ACC112 (cell line): Measurements from ENCODE around the gene ANKRD6.

ENCODE experiments used
- H2AFZ ChIP-seq: fragments of 200-600 bp; sonication (generic); one replicate; pipeline ENCODE4 v1.6.0; 2017; ENCODE audit warnings: antibody characterized with exemption, low read length; ENCODE audit not compliant: unreplicated experiment
- H3K27ac ChIP-seq: fragments of 200-600 bp; sonication (generic); 2 replicates; pipeline ENCODE4 v1.5.1; 2014; ENCODE audit warnings: low read depth, mild to moderate bottlenecking, antibody characterized with exemption, low read length, moderate library complexity
- H3K27me3 ChIP-seq: fragments of 200-600 bp; sonication (generic); 2 replicates; pipeline ENCODE4 v1.6.1; 2014; ENCODE audit warnings: mild to moderate bottlenecking, antibody characterized with exemption, low read length, moderate library complexity, mixed read lengths; ENCODE audit not compliant: insufficient read depth
- H3K36me3 ChIP-seq: fragments of 200-600 bp; sonication (generic); 2 replicates; pipeline ENCODE4 v1.6.1; 2016; ENCODE audit warnings: mild to moderate bottlenecking, antibody characterized with exemption, low read length, moderate library complexity, mixed read lengths; ENCODE audit not compliant: insufficient read depth
- H3K4me1 ChIP-seq: fragments of 200-600 bp; sonication (generic); one replicate; pipeline ENCODE4 v1.6.1; 2016; ENCODE audit warnings: low read length, mixed read lengths; ENCODE audit not compliant: insufficient read depth, unreplicated experiment, control insufficient read depth
- H3K4me3 ChIP-seq: fragments of 200-600 bp; sonication (generic); 2 replicates; pipeline ENCODE4 v1.5.1; 2014; ENCODE audit warnings: mild to moderate bottlenecking, low read depth, low read length
- H3K79me2 ChIP-seq: fragments of 200-600 bp; sonication (generic); one replicate; pipeline ENCODE4 v1.6.0; 2016; ENCODE audit warnings: low read length; ENCODE audit not compliant: control insufficient read depth, unreplicated experiment, insufficient read depth

Gene ANKRD6

DNA sequence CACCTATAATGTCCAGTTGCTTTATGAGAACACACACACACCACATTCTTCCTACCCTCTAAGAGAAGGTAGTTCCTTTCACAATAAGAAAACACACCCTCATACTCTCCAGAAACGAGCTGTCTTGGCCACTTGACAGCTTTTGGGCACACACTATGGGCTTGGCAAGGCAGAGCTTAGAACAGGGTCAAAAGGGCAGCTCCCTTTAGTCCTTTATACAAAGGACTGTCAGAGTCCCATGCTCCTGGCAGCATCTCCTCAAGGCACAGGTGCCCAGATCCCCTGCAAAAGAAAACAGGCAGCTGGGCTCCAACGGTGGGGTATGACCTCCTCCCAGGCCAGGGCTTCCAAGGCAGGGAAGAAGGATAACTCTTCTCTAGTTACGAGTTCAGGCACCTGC, 210.5 kb downstream of the ANKRD6 start:
- no peak overlapping the region for H3K4me3 ChIP-seq
- H3K79me2 ChIP-seq: peaks cover 3% of the 10 kb centered on the region
- peaks cover 5% of the 10 kb centered on the region; the same call in 1 of the 2 replicates for H3K36me3 ChIP-seq
- peaks cover 8% of the 10 kb centered on the region for H3K4me1 ChIP-seq
- H2AFZ ChIP-seq: no peak overlapping the region
- no peaks in the 10 kb centered on the region for H3K27me3 ChIP-seq
- no peak overlapping the region for H3K27ac ChIP-seq

DNA sequence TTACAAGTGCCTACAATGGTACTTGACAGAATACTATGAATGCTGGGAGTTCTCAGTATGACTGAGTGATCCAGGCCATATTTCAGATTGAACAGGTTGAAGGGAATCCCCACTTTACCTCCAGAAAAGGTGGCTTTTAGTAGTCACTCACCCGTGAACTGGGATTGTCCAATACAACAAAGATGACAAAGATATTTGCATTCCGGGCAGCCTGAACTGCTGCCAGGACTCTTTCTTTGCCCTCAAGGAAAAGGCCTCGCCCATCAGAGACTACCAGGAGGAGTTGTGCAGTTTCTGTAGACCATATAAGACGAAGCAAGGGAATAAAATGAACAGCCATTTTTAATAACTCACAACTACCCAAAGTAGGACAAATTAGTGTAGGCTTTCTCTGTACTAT, 211.9 kb downstream of the ANKRD6 start:
- Histone ChIP-seq H3K36me3 (peaks cover 5% of the 10 kb centered on the region; the same call in 1 of the 2 replicates), H3K27me3 (no peaks in the 10 kb centered on the region), H3K4me3 (no peak overlapping the region)

DNA sequence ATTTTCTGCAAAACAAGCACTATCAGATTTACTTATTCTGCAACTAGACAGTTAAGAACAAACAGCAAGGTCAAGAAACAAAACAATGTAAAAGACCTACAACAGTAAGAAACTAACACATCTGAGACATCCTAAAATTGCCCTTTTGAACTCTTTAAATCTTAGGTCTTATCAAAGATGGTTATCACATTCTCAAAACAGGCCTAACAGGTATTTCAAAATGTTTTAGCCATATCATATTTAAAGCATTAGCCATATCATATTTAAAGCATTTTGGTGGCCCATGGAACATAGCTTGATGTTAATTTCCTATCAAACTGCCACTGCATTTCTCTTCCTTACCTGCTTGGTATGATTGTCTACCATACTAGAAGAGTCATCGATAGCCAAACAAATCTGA, 216.7 kb downstream of the ANKRD6 start:
- no peaks in the 10 kb centered on the region for H3K27me3 ChIP-seq
- no peak overlapping the region for H2AFZ ChIP-seq
- H3K27ac ChIP-seq: no peak overlapping the region
- peaks cover 5% of the 10 kb centered on the region; the same call in 1 of the 2 replicates for H3K36me3 ChIP-seq
- no peak overlapping the region for H3K4me3 ChIP-seq
- no peaks in the 10 kb centered on the region for H3K4me1 ChIP-seq
- H3K79me2 ChIP-seq: no peaks in the 10 kb centered on the region

More for the DNA sequence above, 211.9 kb downstream of the ANKRD6 start:
- Histone ChIP-seq H3K4me1 (peaks cover under 1% of the 10 kb centered on the region), H3K27ac (no peak overlapping the region), H2AFZ (no peak overlapping the region), H3K79me2 (no peaks in the 10 kb centered on the region)

- H3K36me3 ChIP-seq: peaks cover 5% of the 10 kb centered on the region; the same call in 1 of the 2 replicates
Observed at GRCh38 chr6:89650579-89650978, 217.6 kb downstream of the ANKRD6 start.

GRCh38 chr6:89655122-89655521, 222.2 kb downstream of the ANKRD6 start:
- H2AFZ ChIP-seq: no peak overlapping the region
- peaks cover 6% of the 10 kb centered on the region; the same call in 1 of the 2 replicates for H3K36me3 ChIP-seq
- H3K4me1 ChIP-seq: no peaks in the 10 kb centered on the region
- no peaks in the 10 kb centered on the region for H3K79me2 ChIP-seq
- H3K4me3 ChIP-seq: no peak overlapping the region
- no peak overlapping the region for H3K27ac ChIP-seq
- no peaks in the 10 kb centered on the region for H3K27me3 ChIP-seq

More at GRCh38 chr6:89650579-89650978, 217.6 kb downstream of the ANKRD6 start:
- H3K4me1 ChIP-seq: no peaks in the 10 kb centered on the region
- no peak overlapping the region for H2AFZ ChIP-seq
- H3K27me3 ChIP-seq: no peaks in the 10 kb centered on the region
- H3K27ac ChIP-seq: no peak overlapping the region
- no peaks in the 10 kb centered on the region for H3K79me2 ChIP-seq
- no peak overlapping the region for H3K4me3 ChIP-seq

DNA sequence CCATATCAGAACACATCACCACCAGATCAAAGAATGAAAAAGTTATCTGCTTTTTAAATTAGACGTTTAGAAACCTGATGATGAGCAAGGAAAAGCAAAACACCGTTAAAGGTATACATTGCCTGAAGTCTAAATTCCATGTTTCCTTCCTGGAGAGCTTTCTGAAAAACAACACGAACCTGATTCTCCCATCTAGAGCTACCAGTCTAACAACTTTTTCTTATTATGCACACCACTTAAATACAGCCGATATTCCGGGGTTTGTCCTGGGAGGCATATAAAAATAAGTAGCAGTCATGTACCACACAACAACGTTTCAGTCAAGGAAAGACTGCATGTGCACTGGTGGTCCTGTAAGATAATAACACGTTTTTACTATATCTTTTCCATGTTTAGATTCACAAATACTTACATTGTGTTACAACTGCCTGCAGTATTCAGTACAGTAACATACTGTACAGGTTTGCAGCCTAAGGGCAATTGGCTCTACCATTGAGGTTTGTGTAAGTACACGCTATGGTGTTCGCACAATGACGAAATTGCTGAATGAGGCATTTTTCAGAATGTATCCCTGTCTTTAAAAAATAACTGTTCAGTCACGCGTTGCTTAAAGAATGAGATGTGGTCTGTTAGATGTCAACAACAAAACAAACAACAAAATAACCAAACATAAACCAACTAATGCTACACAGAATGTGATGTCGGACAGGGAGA, 224.7 kb downstream of the ANKRD6 start:
- peaks cover 22% of the 10 kb centered on the region for H3K36me3 ChIP-seq
- no peak overlapping the region for H3K4me3 ChIP-seq
- H3K27me3 ChIP-seq: no peaks in the 10 kb centered on the region
- H2AFZ ChIP-seq: no peak overlapping the region
- no peaks in the 10 kb centered on the region for H3K4me1 ChIP-seq
- no peaks in the 10 kb centered on the region for H3K79me2 ChIP-seq
- H3K27ac ChIP-seq: no peak overlapping the region

DNA sequence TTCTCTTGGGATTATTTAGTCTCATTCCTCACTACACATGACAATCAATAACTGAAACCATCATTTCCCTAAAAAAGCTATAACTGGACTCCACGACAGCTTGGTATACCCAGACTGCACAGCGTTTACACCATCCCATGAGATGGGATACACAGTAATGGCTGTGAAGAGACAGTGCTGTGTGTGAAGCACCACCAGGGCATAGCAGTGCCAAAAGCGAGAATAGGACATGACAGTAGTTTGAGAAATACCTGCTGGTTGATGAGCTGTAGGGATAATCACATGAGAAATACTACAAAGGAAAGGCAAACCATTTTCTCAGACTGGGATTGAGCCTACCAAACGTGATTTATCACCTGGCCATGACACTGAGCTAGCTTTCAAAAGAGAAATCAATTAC, 228.0 kb downstream of the ANKRD6 start:
- no peaks in the 10 kb centered on the region for H3K27me3 ChIP-seq
- no peaks in the 10 kb centered on the region for H3K4me1 ChIP-seq
- H3K79me2 ChIP-seq: no peaks in the 10 kb centered on the region
- H3K27ac ChIP-seq: no peak overlapping the region
- H2AFZ ChIP-seq: no peak overlapping the region
- peaks cover 19% of the 10 kb centered on the region for H3K36me3 ChIP-seq
- no peak overlapping the region for H3K4me3 ChIP-seq

DNA sequence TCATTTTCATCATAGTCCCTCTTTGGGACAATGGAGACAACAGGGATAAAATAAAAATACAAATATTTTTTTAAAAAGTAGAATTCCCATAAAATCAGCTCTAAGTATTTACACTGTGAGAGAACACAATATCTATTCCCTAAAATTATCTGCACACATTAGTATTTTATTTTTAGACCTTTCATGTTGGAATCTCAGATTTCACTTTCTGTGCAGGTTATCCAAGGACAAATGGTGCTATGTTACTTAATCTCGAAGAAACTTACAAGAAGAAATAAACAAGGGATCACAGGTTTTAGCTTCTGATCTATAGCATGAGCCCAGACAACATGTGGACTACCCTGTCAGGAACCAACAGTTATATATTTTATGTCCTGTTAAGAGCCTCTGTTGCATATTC, 228.6 kb downstream of the ANKRD6 start:
- H3K27me3 ChIP-seq: no peaks in the 10 kb centered on the region
- no peak overlapping the region for H2AFZ ChIP-seq
- no peak overlapping the region for H3K4me3 ChIP-seq
- no peaks in the 10 kb centered on the region for H3K79me2 ChIP-seq
- H3K27ac ChIP-seq: no peak overlapping the region
- no peaks in the 10 kb centered on the region for H3K4me1 ChIP-seq
- H3K36me3 ChIP-seq: peaks cover 19% of the 10 kb centered on the region

- H2AFZ ChIP-seq: no peak overlapping the region
- H3K27ac ChIP-seq: no peak overlapping the region
- H3K79me2 ChIP-seq: no peaks in the 10 kb centered on the region
- no peaks in the 10 kb centered on the region for H3K4me1 ChIP-seq
- no peak overlapping the region for H3K4me3 ChIP-seq
- H3K27me3 ChIP-seq: no peaks in the 10 kb centered on the region
- H3K36me3 ChIP-seq: peaks cover 26% of the 10 kb centered on the region
Observed at GRCh38 chr6:89662659-89663223, 229.8 kb downstream of the ANKRD6 start.

DNA sequence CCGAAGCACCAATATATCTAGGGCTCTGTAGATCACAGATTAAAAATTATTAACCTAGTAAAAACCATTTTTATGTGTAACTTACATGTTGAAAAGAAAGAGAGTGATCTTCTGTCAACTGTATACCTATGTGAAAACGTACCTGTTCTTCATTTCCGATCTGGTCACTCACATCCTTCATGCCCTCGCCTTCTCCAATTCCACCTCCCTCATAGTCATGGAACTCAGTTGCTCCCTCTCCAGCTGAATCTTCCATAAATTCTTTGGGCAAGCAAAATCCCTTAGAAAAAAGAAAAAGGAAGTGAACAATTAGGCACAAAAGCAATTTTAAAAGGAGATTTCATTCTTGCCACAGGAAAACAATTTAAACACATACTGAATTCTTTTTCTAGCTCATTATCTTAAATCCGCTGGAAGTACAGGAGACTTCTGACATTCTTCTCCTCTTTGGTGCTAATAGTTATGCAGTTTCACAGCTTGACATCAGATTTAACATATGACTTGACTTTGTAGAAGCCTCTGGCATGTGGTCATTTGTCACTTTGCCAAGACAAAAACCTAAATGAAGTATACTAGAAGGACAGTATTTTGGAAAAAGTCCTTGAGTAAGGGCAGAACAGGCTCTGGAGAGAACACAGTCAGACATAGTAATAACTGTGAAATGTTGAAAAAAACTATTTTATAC, 235.1 kb downstream of the ANKRD6 start:
- Histone ChIP-seq H3K27ac (no peak overlapping the region), H3K79me2 (no peaks in the 10 kb centered on the region), H3K27me3 (no peaks in the 10 kb centered on the region), H3K36me3 (peaks cover 31% of the 10 kb centered on the region), H2AFZ (no peak overlapping the region), H3K4me1 (no peaks in the 10 kb centered on the region), H3K4me3 (no peak overlapping the region)
